Measurements from ENCODE around the gene GABRA4. TPM values are rescaled to one million over a fixed set of nuclear protein-coding genes. Genes with fewer than 3 reads are reported as not detected.

Gene GABRA4
- total and polyA plus RNA-seq, 7 donors: 0.09 to 0.36 (median 0.21) TPM; not detected in 3

- TF ChIP-seq, protein P1, sequence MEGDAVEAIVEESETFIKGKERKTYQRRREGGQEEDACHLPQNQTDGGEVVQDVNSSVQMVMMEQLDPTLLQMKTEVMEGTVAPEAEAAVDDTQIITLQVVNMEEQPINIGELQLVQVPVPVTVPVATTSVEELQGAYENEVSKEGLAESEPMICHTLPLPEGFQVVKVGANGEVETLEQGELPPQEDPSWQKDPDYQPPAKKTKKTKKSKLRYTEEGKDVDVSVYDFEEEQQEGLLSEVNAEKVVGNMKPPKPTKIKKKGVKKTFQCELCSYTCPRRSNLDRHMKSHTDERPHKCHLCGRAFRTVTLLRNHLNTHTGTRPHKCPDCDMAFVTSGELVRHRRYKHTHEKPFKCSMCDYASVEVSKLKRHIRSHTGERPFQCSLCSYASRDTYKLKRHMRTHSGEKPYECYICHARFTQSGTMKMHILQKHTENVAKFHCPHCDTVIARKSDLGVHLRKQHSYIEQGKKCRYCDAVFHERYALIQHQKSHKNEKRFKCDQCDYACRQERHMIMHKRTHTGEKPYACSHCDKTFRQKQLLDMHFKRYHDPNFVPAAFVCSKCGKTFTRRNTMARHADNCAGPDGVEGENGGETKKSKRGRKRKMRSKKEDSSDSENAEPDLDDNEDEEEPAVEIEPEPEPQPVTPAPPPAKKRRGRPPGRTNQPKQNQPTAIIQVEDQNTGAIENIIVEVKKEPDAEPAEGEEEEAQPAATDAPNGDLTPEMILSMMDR (IDR thresholded peaks at IDR 0.05): no peak
- TF ChIP-seq POLR2A (IDR thresholded peaks at IDR 0.05) (no peak), EP300 (IDR thresholded peaks at IDR 0.05) (no peak), POLR2AphosphoS5 (IDR thresholded peaks at IDR 0.05) (no peak)
- Histone ChIP-seq H3K4me3 (no peak overlapping the region), H3K36me3 (no peaks in the 10 kb centered on the region), H3K27me3 (no peaks in the 10 kb centered on the region), H3K4me1 (no peaks in the 10 kb centered on the region), H3K27ac (no peak overlapping the region), H3K9me3 (no peaks in the 10 kb centered on the region)
- intact Hi-C loops (cut with DNase I): no loop called here
- WGBS, 2 donors: 59 to 67% methylated on average over 2 of the region's 2 CpGs
- no peak for DNase-seq
Measured at GRCh38 chr4:46889410-46889809, 104.0 kb downstream of the GABRA4 start.

DNA sequence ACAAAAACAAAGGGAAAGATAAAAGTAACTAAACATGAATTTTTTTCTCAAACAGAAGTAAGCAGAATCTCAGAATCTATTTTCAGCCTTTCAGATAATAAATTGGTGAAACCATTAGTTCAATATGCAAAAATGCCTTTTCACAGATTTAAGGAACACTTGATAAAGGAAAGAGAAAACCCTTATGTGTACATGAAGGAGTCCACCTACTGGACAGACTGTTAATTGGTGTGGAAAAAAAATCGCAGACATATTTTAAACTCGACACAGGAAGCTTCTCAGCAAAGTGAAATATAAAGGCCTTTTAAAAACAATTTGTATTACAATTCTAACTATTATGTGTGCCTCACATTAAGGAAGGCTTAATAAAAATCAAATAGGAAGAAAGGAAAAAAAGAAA is 106.7 kb downstream of the GABRA4 start:
- TF ChIP-seq, protein P1 (IDR thresholded peaks at IDR 0.05): no peak
- TF ChIP-seq POLR2AphosphoS5 (IDR thresholded peaks at IDR 0.05) (no peak), POLR2A (IDR thresholded peaks at IDR 0.05) (no peak), EP300 (IDR thresholded peaks at IDR 0.05) (no peak)
- WGBS, 2 donors: 9 to 19% methylated on average over 2 of the region's 2 CpGs
- Histone ChIP-seq H3K27me3 (no peaks in the 10 kb centered on the region), H3K4me3 (no peak overlapping the region), H3K27ac (no peak overlapping the region), H3K36me3 (no peaks in the 10 kb centered on the region), H3K4me1 (no peaks in the 10 kb centered on the region), H3K9me3 (no peaks in the 10 kb centered on the region)
- DNase-seq: no peak
- intact Hi-C loops (cut with DNase I): no loop called here

GRCh38 chr4:46878641-46879040 is 114.7 kb downstream of the GABRA4 start:
- Histone ChIP-seq H3K27ac (no peak overlapping the region), H3K9me3 (no peaks in the 10 kb centered on the region), H3K4me3 (no peak overlapping the region), H3K27me3 (no peaks in the 10 kb centered on the region), H3K4me1 (no peaks in the 10 kb centered on the region), H3K36me3 (no peaks in the 10 kb centered on the region)
- intact Hi-C loops (cut with DNase I): no loop called here
- WGBS, 2 donors: 92 to 94% methylated on average over 3 of the region's 3 CpGs
- no peak for DNase-seq
- TF ChIP-seq, protein P1 (IDR thresholded peaks at IDR 0.05): no peak
- no peak for TF ChIP-seq POLR2AphosphoS5 (IDR thresholded peaks at IDR 0.05)
- TF ChIP-seq POLR2A (IDR thresholded peaks at IDR 0.05): no peak
- TF ChIP-seq EP300 (IDR thresholded peaks at IDR 0.05): no peak

DNA sequence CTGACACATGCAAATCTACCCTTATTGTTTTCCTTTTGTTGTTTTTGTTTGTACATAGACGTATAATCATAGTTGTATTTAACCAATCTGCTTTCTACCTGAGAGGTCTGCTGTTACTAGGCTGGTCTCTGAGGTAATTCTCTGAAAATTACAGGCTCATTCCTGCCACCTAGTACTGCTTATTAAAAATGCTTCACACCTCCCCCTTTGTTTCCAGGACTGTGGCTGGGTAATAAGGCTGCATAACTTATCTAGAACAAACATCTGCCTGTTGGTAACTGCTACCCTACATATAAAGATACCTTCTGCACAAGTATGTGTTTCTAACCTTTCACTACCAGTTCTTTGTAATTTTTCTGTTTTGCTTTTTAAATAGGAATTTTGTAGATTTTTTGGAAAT is 118.6 kb downstream of the GABRA4 start:
- TF ChIP-seq, protein P1 (IDR thresholded peaks at IDR 0.05): no peak
- 24 to 56% methylated on average over 1 of the region's 1 CpG for WGBS, 2 donors
- no peak for DNase-seq
- H3K27ac ChIP-seq: no peak overlapping the region
- H3K4me1 ChIP-seq: no peaks in the 10 kb centered on the region
- H3K27me3 ChIP-seq: no peaks in the 10 kb centered on the region
- H3K9me3 ChIP-seq: peaks cover 0 to 3% (median 0%) of the 10 kb centered on the region in 4 donors
- H3K4me3 ChIP-seq: no peak overlapping the region
- intact Hi-C loops (cut with DNase I): no loop called here
- no peaks in the 10 kb centered on the region for H3K36me3 ChIP-seq

DNA sequence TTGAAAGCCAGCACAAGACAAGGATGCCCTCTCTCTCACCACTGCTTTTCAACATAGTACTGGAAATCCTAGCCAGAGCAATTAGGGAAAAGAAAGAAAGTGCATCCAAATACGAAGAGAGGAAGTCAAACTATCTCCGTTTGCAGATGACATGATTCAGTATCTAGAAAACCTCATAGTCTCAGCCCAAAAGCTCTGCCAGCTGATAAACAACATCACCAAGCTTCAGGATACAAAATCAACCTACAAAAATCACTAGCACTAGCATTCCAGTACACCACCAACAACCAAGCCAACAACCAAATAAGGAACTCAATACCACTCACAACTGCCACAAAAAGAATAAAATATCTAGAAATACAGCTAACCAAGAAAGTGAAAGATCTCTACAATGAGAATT is 123.0 kb downstream of the GABRA4 start:
- TF ChIP-seq EP300 (IDR thresholded peaks at IDR 0.05) (no peak), POLR2AphosphoS5 (IDR thresholded peaks at IDR 0.05) (no peak), POLR2A (IDR thresholded peaks at IDR 0.05) (no peak)
- TF ChIP-seq, protein P1 (IDR thresholded peaks at IDR 0.05): no peak
- no peaks in the 10 kb centered on the region for H3K36me3 ChIP-seq
- WGBS, 2 donors: 80 to 86% methylated on average over 2 of the region's 2 CpGs
- intact Hi-C loops (cut with DNase I): no loop called here
- H3K4me1 ChIP-seq: no peaks in the 10 kb centered on the region
- peaks cover 0 to 3% (median 0%) of the 10 kb centered on the region in 4 donors for H3K9me3 ChIP-seq
- H3K27me3 ChIP-seq: no peaks in the 10 kb centered on the region
- H3K27ac ChIP-seq: no peak overlapping the region
- H3K4me3 ChIP-seq: no peak overlapping the region
- no peak for DNase-seq
